Measurements from ENCODE around the gene ALPI.
"Not testable (repeated sequence)": the region's sequence is repeated elsewhere in the genome, so short reads cannot be mapped to it uniquely, and the experiment has no call there.

The ALPI gene

DNA sequence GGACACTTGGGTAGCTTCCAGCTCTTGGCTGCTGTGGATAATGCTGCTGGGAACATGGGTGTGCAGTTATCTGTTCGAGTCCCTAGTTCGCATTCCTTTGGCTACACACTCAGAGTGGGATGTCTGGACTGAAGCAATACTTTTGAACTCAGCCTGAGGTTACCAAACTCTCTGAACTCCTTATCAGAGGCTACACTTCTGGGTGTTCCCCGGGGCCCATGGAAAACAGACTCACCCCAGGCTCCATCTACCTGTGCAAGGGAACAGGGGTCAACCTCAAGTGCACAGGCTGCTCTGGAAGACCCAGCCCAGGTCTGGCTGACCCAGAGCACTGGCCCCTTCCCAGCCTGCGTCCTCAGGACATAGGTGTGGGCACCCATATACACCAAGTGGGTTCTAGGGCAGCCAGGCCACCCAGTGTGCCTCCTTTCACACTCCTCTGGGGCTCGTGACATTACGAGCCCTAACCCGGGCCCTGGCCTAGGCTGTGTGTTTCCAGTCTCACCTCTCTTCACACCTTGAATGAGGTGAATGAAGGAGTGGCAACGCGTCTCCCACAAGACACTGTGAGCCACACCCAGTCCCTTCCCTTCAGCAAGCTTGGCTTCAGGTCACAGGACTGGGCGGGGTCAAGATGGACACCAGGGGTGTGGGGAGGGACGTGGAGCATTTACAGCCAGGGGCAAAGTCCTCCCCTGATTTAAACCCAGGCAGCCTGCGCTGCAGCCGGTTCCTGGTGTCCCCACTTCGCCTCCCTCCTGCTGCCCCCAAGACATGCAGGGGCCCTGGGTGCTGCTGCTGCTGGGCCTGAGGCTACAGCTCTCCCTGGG is at the start of gene ALPI:
Gene ALPI (plus strand): TSS at position 728 of the 830 bp plus-strand sequence. CDS start 47 bp downstream, at position 775.
- DNase-seq (no peak), ATAC-seq (ENCODE audit: insufficient read depth, low read depth) (no peak)
- TF ChIP-seq, protein P1, sequence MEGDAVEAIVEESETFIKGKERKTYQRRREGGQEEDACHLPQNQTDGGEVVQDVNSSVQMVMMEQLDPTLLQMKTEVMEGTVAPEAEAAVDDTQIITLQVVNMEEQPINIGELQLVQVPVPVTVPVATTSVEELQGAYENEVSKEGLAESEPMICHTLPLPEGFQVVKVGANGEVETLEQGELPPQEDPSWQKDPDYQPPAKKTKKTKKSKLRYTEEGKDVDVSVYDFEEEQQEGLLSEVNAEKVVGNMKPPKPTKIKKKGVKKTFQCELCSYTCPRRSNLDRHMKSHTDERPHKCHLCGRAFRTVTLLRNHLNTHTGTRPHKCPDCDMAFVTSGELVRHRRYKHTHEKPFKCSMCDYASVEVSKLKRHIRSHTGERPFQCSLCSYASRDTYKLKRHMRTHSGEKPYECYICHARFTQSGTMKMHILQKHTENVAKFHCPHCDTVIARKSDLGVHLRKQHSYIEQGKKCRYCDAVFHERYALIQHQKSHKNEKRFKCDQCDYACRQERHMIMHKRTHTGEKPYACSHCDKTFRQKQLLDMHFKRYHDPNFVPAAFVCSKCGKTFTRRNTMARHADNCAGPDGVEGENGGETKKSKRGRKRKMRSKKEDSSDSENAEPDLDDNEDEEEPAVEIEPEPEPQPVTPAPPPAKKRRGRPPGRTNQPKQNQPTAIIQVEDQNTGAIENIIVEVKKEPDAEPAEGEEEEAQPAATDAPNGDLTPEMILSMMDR (IDR thresholded peaks at IDR 0.05; ENCODE audit: borderline replicate concordance, extremely low read depth, low read length, poor library complexity, severe bottlenecking): no peak
- TF ChIP-seq EZH2 (IDR thresholded peaks at IDR 0.05; ENCODE audit: borderline replicate concordance, low read depth, low read length, severe bottlenecking): no peak
- peaks cover 7% of the 10 kb centered on the region for H3K27me3 ChIP-seq (ENCODE audit: insufficient read depth, low read length, poor library complexity)
- H3K36me3 ChIP-seq (ENCODE audit: insufficient read depth, low read length): no peaks in the 10 kb centered on the region
- H2AFZ ChIP-seq (ENCODE audit: low read depth, low read length): no peak within 1 kb of the TSS
- no peak within 1 kb of the TSS for H3K4me3 ChIP-seq (ENCODE audit: low read depth in 1 of 2, low read length in 2 of 2)
- H3K27ac ChIP-seq (ENCODE audit: low read length): no peak within 1 kb of the TSS
- peaks cover 9% of the 10 kb centered on the region for H4K20me1 ChIP-seq (ENCODE audit: insufficient read depth, low read length)
- no peak within 1 kb of the TSS for H3K9ac ChIP-seq (ENCODE audit: low read depth, low read length)
- H3K79me2 ChIP-seq (ENCODE audit: insufficient read depth, low read length): no peaks in the 10 kb centered on the region
- H3K9me3 ChIP-seq (ENCODE audit: insufficient read depth, low read length, severe bottlenecking): no peaks in the 10 kb centered on the region
- no peak within 1 kb of the TSS for H3K4me2 ChIP-seq (ENCODE audit: insufficient read depth, low read length)
- no peaks in the 10 kb centered on the region for H3K4me1 ChIP-seq (ENCODE audit: insufficient read depth, low read length)

DNA sequence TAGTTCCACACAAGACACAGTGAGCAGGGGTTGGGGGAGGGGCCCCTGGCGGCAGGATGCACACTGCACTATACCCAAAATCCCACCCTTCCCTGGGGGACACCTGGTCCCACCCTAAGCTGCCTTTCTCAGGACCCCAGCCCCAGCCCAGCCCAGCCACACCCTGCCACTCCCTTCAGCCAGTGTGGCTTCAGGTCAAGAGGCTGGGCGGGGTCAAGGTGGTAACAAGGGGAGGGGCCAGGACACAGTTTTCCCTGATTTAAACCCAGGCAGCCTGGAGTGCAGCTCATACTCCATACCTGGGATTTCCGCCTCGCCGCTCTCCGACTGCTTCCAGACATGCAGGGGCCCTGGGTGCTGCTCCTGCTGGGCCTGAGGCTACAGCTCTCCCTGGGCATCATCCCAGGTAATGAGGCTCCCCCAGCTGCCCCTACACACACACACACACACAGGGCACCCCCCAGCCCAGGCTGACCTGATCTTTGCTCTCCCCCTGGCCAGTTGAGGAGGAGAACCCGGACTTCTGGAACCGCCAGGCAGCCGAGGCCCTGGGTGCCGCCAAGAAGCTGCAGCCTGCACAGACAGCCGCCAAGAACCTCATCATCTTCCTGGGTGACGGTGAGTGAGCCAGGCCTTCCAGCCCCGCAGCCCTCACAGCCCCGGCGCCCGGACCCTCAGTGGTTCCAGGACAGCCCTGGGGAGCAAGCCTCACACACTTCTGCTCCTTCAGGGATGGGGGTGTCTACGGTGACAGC is 49.2 kb upstream of the ALPI start, which contains the start of gene ALPG:
Gene ALPG (plus strand): TSS at position 289 of the 755 bp plus-strand sequence. CDS start 51 bp downstream, at position 340.
- Histone ChIP-seq H3K4me1 (ENCODE audit: insufficient read depth, low read length) (no peaks in the 10 kb centered on the region), H3K4me2 (ENCODE audit: insufficient read depth, low read length) (no peak within 1 kb of the TSS), H3K9me3 (ENCODE audit: insufficient read depth, low read length, severe bottlenecking) (no peaks in the 10 kb centered on the region), H3K27ac (ENCODE audit: low read length) (no peak within 1 kb of the TSS), H3K79me2 (ENCODE audit: insufficient read depth, low read length) (no peaks in the 10 kb centered on the region), H3K9ac (ENCODE audit: low read depth, low read length) (no peak within 1 kb of the TSS), H3K4me3 (ENCODE audit: low read depth in 1 of 2, low read length in 2 of 2) (no peak within 1 kb of the TSS), H3K27me3 (ENCODE audit: insufficient read depth, low read length, poor library complexity) (no peaks in the 10 kb centered on the region), H4K20me1 (ENCODE audit: insufficient read depth, low read length) (no peaks in the 10 kb centered on the region), H2AFZ (ENCODE audit: low read depth, low read length) (no peak within 1 kb of the TSS), H3K36me3 (ENCODE audit: insufficient read depth, low read length) (no peaks in the 10 kb centered on the region)
- ATAC-seq (ENCODE audit: insufficient read depth, low read depth) (no peak), DNase-seq (no peak)
- TF ChIP-seq EZH2 (IDR thresholded peaks at IDR 0.05; ENCODE audit: borderline replicate concordance, low read depth, low read length, severe bottlenecking): no peak
- TF ChIP-seq, protein P1 (IDR thresholded peaks at IDR 0.05; ENCODE audit: borderline replicate concordance, extremely low read depth, low read length, poor library complexity, severe bottlenecking): no peak

DNA sequence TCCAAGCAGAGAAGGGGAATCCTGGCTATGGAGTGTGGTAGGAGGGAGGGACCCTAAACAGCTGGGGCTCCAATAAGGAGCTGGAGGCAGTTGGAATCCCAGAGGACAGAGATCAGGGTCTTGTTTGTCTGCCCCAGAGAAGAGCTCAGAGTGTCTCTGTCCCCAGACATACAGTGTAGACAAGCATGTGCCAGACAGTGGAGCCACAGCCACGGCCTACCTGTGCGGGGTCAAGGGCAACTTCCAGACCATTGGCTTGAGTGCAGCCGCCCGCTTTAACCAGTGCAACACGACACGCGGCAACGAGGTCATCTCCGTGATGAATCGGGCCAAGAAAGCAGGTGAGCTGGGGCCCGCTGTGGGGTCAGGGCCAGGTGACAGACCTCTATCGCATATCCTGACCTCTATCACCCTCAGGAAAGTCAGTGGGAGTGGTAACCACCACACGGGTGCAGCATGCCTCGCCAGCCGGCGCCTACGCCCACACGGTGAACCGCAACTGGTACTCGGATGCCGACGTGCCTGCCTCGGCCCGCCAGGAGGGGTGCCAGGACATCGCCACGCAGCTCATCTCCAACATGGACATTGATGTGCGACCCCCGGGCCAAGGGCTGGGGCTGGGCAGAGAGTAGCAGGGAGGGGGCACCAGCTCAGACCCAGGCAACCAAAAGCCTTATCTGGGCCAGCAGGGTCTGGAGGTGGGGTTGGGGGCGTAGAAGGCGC is 48.4 kb upstream of the ALPI start:
- H3K36me3 ChIP-seq (ENCODE audit: insufficient read depth, low read length); H3K27ac ChIP-seq (ENCODE audit: low read length); H3K27me3 ChIP-seq (ENCODE audit: insufficient read depth, low read length, poor library complexity); DNase-seq; H3K4me1 ChIP-seq (ENCODE audit: insufficient read depth, low read length); H2AFZ ChIP-seq (ENCODE audit: low read depth, low read length); ATAC-seq (ENCODE audit: insufficient read depth, low read depth); H3K4me2 ChIP-seq (ENCODE audit: insufficient read depth, low read length); H3K79me2 ChIP-seq (ENCODE audit: insufficient read depth, low read length); H4K20me1 ChIP-seq (ENCODE audit: insufficient read depth, low read length); H3K9ac ChIP-seq (ENCODE audit: low read depth, low read length); H3K4me3 ChIP-seq (ENCODE audit: low read depth in 1 of 2, low read length in 2 of 2); H3K9me3 ChIP-seq (ENCODE audit: insufficient read depth, low read length, severe bottlenecking): not testable (repeated sequence)

DNA sequence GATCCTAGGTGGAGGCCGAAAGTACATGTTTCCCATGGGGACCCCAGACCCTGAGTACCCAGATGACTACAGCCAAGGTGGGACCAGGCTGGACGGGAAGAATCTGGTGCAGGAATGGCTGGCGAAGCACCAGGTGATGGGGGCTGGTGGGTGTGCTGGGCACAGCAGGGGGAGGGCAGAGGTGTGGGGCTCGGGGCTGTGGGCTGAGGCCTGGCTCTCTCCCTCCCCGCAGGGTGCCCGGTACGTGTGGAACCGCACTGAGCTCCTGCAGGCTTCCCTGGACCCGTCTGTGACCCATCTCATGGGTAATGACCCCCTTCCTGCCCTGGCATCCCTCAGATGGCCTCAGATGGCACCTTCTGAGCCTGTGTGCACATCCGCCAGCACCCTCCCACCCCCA is 47.7 kb upstream of the ALPI start:
- not testable (repeated sequence) for DNase-seq; H3K9me3 ChIP-seq (ENCODE audit: insufficient read depth, low read length, severe bottlenecking); H3K4me1 ChIP-seq (ENCODE audit: insufficient read depth, low read length); H3K4me2 ChIP-seq (ENCODE audit: insufficient read depth, low read length); H3K27me3 ChIP-seq (ENCODE audit: insufficient read depth, low read length, poor library complexity); H2AFZ ChIP-seq (ENCODE audit: low read depth, low read length); H3K36me3 ChIP-seq (ENCODE audit: insufficient read depth, low read length); ATAC-seq (ENCODE audit: insufficient read depth, low read depth); H3K9ac ChIP-seq (ENCODE audit: low read depth, low read length); H3K79me2 ChIP-seq (ENCODE audit: insufficient read depth, low read length); H4K20me1 ChIP-seq (ENCODE audit: insufficient read depth, low read length); H3K4me3 ChIP-seq (ENCODE audit: low read depth in 1 of 2, low read length in 2 of 2); H3K27ac ChIP-seq (ENCODE audit: low read length)

DNA sequence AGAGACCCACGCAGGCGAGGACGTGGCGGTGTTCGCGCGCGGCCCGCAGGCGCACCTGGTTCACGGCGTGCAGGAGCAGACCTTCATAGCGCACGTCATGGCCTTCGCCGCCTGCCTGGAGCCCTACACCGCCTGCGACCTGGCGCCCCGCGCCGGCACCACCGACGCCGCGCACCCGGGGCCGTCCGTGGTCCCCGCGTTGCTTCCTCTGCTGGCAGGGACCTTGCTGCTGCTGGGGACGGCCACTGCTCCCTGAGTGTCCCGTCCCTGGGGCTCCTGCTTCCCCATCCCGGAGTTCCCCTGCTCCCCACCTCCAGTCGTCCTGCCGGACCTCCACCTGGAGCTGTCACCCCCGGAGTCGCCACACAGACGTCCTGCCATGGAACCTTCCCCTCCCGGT is 46.3 kb upstream of the ALPI start:
- ATAC-seq (ENCODE audit: insufficient read depth, low read depth); H2AFZ ChIP-seq (ENCODE audit: low read depth, low read length); H3K4me1 ChIP-seq (ENCODE audit: insufficient read depth, low read length); H3K9ac ChIP-seq (ENCODE audit: low read depth, low read length); H3K4me2 ChIP-seq (ENCODE audit: insufficient read depth, low read length); H3K9me3 ChIP-seq (ENCODE audit: insufficient read depth, low read length, severe bottlenecking); H3K36me3 ChIP-seq (ENCODE audit: insufficient read depth, low read length); H3K27ac ChIP-seq (ENCODE audit: low read length); H3K27me3 ChIP-seq (ENCODE audit: insufficient read depth, low read length, poor library complexity); H3K79me2 ChIP-seq (ENCODE audit: insufficient read depth, low read length); H4K20me1 ChIP-seq (ENCODE audit: insufficient read depth, low read length); DNase-seq; H3K4me3 ChIP-seq (ENCODE audit: low read depth in 1 of 2, low read length in 2 of 2): not testable (repeated sequence)

Data from DND-41 (cell line).